Measurements from ENCODE around the gene CLGN. TPM values are rescaled to one million over a fixed set of nuclear protein-coding genes. Genes with fewer than 3 reads are reported as not detected.
A peak's percentile ranks its signal among the peaks of the same experiment; 100 is the strongest.

The CLGN gene
- total RNA-seq (2013; cell fraction: nucleolus; rRNA removed): not detected in 2 replicates
- total RNA-seq (2014; rRNA removed) (0.51 and 0.60 TPM in 2 replicates), total RNA-seq (2014; rRNA removed; fragmentation: Illumina TruSeq; extraction: Trizol) (1.0 and 1.1 TPM in 2 replicates), total RNA-seq (2021) (0.61 and 0.64 TPM in 2 replicates), polyA plus RNA-seq (2011; rRNA removed) (0.06 and 0.11 TPM in 2 replicates), polyA plus RNA-seq (2014; fragmentation: Illumina TruSeq; extraction: Trizol) (0.87 and 1.5 TPM in 2 replicates), polyA plus RNA-seq (2014; fragmentation: Nextera tagmentation; extraction: Ambion mirVana) (under 1 TPM; 0.53 to 0.73 TPM), polyA plus RNA-seq (2014; rRNA removed) (0.27 and 0.55 TPM in 2 replicates), polyA plus RNA-seq (2016; fragmentation: Nextera tagmentation; extraction: Ambion mirVana) (under 1 TPM; 0.59 to 0.71 TPM), polyA minus RNA-seq (2011; rRNA and poly(A)+ RNA removed) (not detected in 2 replicates), Bru-seq, nascent RNA (percentile 13 among the genes with signal in this experiment), BruChase-seq, experiment 1, labeled RNA remaining after a 6-hour chase (percentile 13 among the genes with signal in this experiment), BruChase-seq, experiment 2, labeled RNA remaining after a 2-hour chase (percentile 11 among the genes with signal in this experiment)
- 0.60 TPM for polyA plus RNA-seq (2011; ENCODE audit: low read depth)
- polyA plus RNA-seq (2011; cell fraction: cytosol; rRNA removed): 0.02 TPM in 1 of 2 replicates, not detected in the other
- not detected in 2 replicates for polyA plus RNA-seq (2011; cell fraction: nucleus; rRNA removed)
- 0.53 and 0.73 TPM in 2 replicates for polyA plus RNA-seq (2012)
- polyA minus RNA-seq (2011; cell fraction: cytosol; rRNA and poly(A)+ RNA removed): not detected in 2 replicates
- not detected in 2 replicates for polyA minus RNA-seq (2011; cell fraction: nucleus; rRNA and poly(A)+ RNA removed)
- long read RNA-seq, experiment 1: 0 reads
- long read RNA-seq, experiment 2, partial matches to known transcripts: 3 of 3 reads
- long read RNA-seq, experiment 2, other reads (novel, unspliced or antisense): 0 of 3 reads

- Histone ChIP-seq H3K4me2 (ENCODE audit: control insufficient read depth, insufficient read depth) (peak within 1 kb of the TSS; percentile 97), H3K9me3 (replicated peaks; ENCODE audit: control insufficient read depth, insufficient read depth, low read length) (no peaks in the 10 kb centered on the region), H3K27ac (ENCODE audit: control insufficient read depth, insufficient read depth) (no peak within 1 kb of the TSS), H3K79me2 (ENCODE audit: control insufficient read depth, insufficient read depth, low read length) (no peaks in the 10 kb centered on the region), H3K36me3 (ENCODE audit: control insufficient read depth in 2 of 2, insufficient read depth in 2 of 2, low read length in 1 of 2) (no peaks in the 10 kb centered on the region), H3K4me3 (peak within 1 kb of the TSS; percentile 55), H3K27me3 (replicated peaks in 1 of 2; ENCODE audit: control insufficient read depth in 2 of 2, insufficient read depth in 2 of 2, low read length in 1 of 2) (peaks cover 0 to 5% of the 10 kb centered on the region in 2 experiments; a peak in 2 of 4 replicates), H4K20me1 (ENCODE audit: control insufficient read depth, insufficient read depth) (no peaks in the 10 kb centered on the region), H2AFZ (ENCODE audit: control insufficient read depth, low read depth, low read length) (peak within 1 kb of the TSS; percentile 95), H3K4me1 (ENCODE audit: control insufficient read depth, insufficient read depth, low read length) (peaks cover 5% of the 10 kb centered on the region; the same call in 1 of the 2 replicates), H3K9ac (ENCODE audit: control insufficient read depth, insufficient read depth, low read length) (no peak within 1 kb of the TSS; the same call in 1 of the 2 replicates)
- RAD21 ChIA-PET (ENCODE audit: unreplicated experiment): no interaction called here
- under 1% methylated on average over 60 of the region's 73 CpGs for WGBS (ENCODE audit: insufficient coverage, insufficient replicate concordance, low lambda C conversion rate, missing lambda C conversion rate)
- CTCF ChIA-PET: interaction anchor here (1.8 kb wide), 1 partner anchor 68 kb away, joined by 4 read pairs; no protein-coding TSS in a partner anchor
- peak; percentile 2 for DNase-seq (ENCODE audit: low read depth, low spot score)
- FAIRE-seq: no peak
- peak; percentile 96 for ATAC-seq
- POLR2A ChIA-PET: no interaction called here
- in situ Hi-C loops (cut with MboI): no loop called here
- no TSS peak for BruUV-seq (replicated peaks)
- intact Hi-C loops (cut with micrococcal nuclease; ENCODE audit: unreplicated experiment): loop anchor here (5.0 kb wide), 1 partner anchor 425 kb away; no protein-coding TSS in a partner anchor
- SMC1A ChIA-PET (ENCODE audit: uncharacterized antibody, unreplicated experiment): no interaction called here
- TF ChIP-seq RB1 (IDR thresholded peaks at IDR 0.05; ENCODE audit: borderline replicate concordance) (0 out of 2 replicates have a peak, but pooled peaks have one; percentile 48), CBX3 (IDR thresholded peaks at IDR 0.05; ENCODE audit: borderline replicate concordance, low read depth) (no peak), CTCF (IDR thresholded peaks at IDR 0.05 in 2 of 3, conservative IDR thresholded peaks at IDR 0.05 in 1 of 3; ENCODE audit: control insufficient read depth in 2 of 3, extremely low read depth in 1 of 3, insufficient read depth in 1 of 3, low read depth in 3 of 3, low read length in 3 of 3) (peak; percentile 9 to 28 (median 21); a peak in 3 of 6 replicates), GATAD2B (conservative IDR thresholded peaks at IDR 0.05; ENCODE audit: low read depth) (no peak), IRF5 (IDR thresholded peaks at IDR 0.05; ENCODE audit: borderline replicate concordance) (no peak), SUZ12 (IDR thresholded peaks at IDR 0.05; ENCODE audit: unreplicated experiment) (no peak), SREBF1 (IDR thresholded peaks at IDR 0.05; ENCODE audit: low read length) (no peak), BHLHE40 (IDR thresholded peaks at IDR 0.05; ENCODE audit: borderline replicate concordance in 1 of 2, low read depth in 2 of 2, low read length in 1 of 2) (peak in 1 of 2 experiments; percentile 31; a peak in 1 of 4 replicates), EZH2 (IDR thresholded peaks at IDR 0.05; ENCODE audit: borderline replicate concordance, control insufficient read depth, low read depth, low read length) (no peak), CEBPB (IDR thresholded peaks at IDR 0.05; ENCODE audit: borderline replicate concordance in 1 of 2, low read depth in 2 of 2, low read length in 2 of 2) (peak in 1 of 2 experiments; percentile 81; a peak in 1 of 4 replicates), SIN3A (IDR thresholded peaks at IDR 0.05; ENCODE audit: low read depth, low read length) (no peak), ZNF217 (IDR thresholded peaks at IDR 0.05) (no peak), SMC3 (IDR thresholded peaks at IDR 0.05; ENCODE audit: borderline replicate concordance, low read length) (peak; percentile 26; the same call in 1 of the 2 replicates), IRF3 (IDR thresholded peaks at IDR 0.05) (no peak)
These were observed at the start of gene CLGN for GRCh38 chr4:140427106-140427918. CLGN (minus strand) TSS chr4:140427648; CDS start chr4:140413078, 14,570 bp downstream.
